ENCODE results near the gene TSPAN15.

DNA sequence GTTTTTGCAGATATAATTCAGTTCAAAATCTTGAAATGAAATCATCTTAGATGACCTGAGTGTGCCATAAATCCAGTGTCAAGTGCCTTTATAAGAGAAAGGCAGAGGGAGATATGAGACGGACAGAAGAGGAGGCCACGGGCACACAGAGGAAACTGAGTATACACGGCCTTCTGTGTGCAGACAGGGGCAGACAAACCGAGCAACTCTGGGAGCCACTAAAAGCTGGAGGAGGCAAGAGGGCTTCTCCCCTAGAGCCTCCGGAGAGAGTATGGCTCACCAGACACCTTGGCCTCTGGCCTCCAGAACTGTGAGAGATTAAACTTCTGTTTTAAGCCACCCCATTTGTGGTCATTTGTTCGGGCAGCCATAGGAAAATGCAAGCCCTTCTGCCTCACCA lies 12.6 kb downstream of the TSPAN15 start:
- TF ChIP-seq POLR2A (IDR thresholded peaks at IDR 0.05; ENCODE audit: low read depth, low read length) (no peak), RAD21 (IDR thresholded peaks at IDR 0.05; ENCODE audit: low read length) (no peak), RCOR1 (IDR thresholded peaks at IDR 0.05; ENCODE audit: insufficient replicate concordance, low read length) (no peak), RFX5 (IDR thresholded peaks at IDR 0.05; ENCODE audit: low read depth, low read length) (no peak), SMC3 (IDR thresholded peaks at IDR 0.05; ENCODE audit: low read depth, low read length) (no peak), CEBPB (IDR thresholded peaks at IDR 0.05; ENCODE audit: low read depth, low read length) (no peak)
- TF ChIP-seq, protein P1, sequence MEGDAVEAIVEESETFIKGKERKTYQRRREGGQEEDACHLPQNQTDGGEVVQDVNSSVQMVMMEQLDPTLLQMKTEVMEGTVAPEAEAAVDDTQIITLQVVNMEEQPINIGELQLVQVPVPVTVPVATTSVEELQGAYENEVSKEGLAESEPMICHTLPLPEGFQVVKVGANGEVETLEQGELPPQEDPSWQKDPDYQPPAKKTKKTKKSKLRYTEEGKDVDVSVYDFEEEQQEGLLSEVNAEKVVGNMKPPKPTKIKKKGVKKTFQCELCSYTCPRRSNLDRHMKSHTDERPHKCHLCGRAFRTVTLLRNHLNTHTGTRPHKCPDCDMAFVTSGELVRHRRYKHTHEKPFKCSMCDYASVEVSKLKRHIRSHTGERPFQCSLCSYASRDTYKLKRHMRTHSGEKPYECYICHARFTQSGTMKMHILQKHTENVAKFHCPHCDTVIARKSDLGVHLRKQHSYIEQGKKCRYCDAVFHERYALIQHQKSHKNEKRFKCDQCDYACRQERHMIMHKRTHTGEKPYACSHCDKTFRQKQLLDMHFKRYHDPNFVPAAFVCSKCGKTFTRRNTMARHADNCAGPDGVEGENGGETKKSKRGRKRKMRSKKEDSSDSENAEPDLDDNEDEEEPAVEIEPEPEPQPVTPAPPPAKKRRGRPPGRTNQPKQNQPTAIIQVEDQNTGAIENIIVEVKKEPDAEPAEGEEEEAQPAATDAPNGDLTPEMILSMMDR (conservative IDR thresholded peaks at IDR 0.05; ENCODE audit: low read depth, low read length): no peak
